HepG2 (cell line): Measurements from ENCODE around the gene NIP7. TPM values are rescaled to one million over a fixed set of nuclear protein-coding genes. Genes with fewer than 3 reads are reported as not detected.

Experiments used
- FOXP1 ChIP-seq, 2 experiments: fragments of 450-650 bp in 1 of 2; IDR thresholded peaks; 2 replicates each; pipeline ENCODE4 v1.6.1; 2017 to 2018; ENCODE audit warnings: antibody characterized with exemption in 1 of 2
- GLMP ChIP-seq: sonication (generic); formaldehyde crosslinking; IDR thresholded peaks from 2 replicates; pipeline ENCODE4 v1.9.0; 2021; ENCODE audit warnings: missing genetic modification reagents, mild to moderate bottlenecking, borderline replicate concordance
- MAF1 ChIP-seq: sonication (generic); formaldehyde crosslinking; IDR thresholded peaks from 2 replicates; pipeline ENCODE4 v1.5.0; 2020; ENCODE audit warnings: missing genetic modification reagents, borderline replicate concordance
- MED13 ChIP-seq: sonication (generic); formaldehyde crosslinking; IDR thresholded peaks from 2 replicates; pipeline ENCODE4 v1.5.0; 2020; ENCODE audit warnings: missing genetic modification reagents
- PITX1 ChIP-seq: sonication (generic); formaldehyde crosslinking; IDR thresholded peaks from 2 replicates; pipeline ENCODE4 v1.5.1; 2020; ENCODE audit warnings: mild to moderate bottlenecking, missing genetic modification reagents
- PRMT3 ChIP-seq: sonication (generic); formaldehyde crosslinking; IDR thresholded peaks from 2 replicates; pipeline ENCODE4 v1.8.1; 2022; ENCODE audit warnings: low read depth, mild to moderate bottlenecking, moderate library complexity, missing genetic modification reagents, borderline replicate concordance
- RFX1 ChIP-seq: fragments of 450-650 bp; IDR thresholded peaks from 2 replicates; pipeline ENCODE4 v1.6.1; 2017
- RXRA ChIP-seq: sonication (generic); formaldehyde crosslinking; IDR thresholded peaks from 2 replicates; pipeline ENCODE4 v1.5.1; 2020; ENCODE audit warnings: missing genetic modification reagents
- SALL2 ChIP-seq: sonication (generic); formaldehyde crosslinking; IDR thresholded peaks from 2 replicates; pipeline ENCODE4 v1.8.1; 2023; ENCODE audit warnings: mild to moderate bottlenecking, missing genetic modification reagents, inconsistent platforms
- SP4 ChIP-seq: sonication (generic); formaldehyde crosslinking; IDR thresholded peaks from 2 replicates; pipeline ENCODE4 v1.8.1; 2023; ENCODE audit warnings: mild to moderate bottlenecking, missing genetic modification reagents
- ZBTB26 ChIP-seq: IDR thresholded peaks from 2 replicates; pipeline ENCODE4 v1.6.1; 2016; ENCODE audit warnings: missing compliant biosample characterization, missing genetic modification reagents, borderline replicate concordance
- ZNF121 ChIP-seq: sonication (generic); formaldehyde crosslinking; IDR thresholded peaks from 2 replicates; pipeline ENCODE4 v1.5.0; 2020; ENCODE audit warnings: mild to moderate bottlenecking, missing genetic modification reagents
- ZNF484 ChIP-seq: sonication (generic); formaldehyde crosslinking; IDR thresholded peaks from 2 replicates; pipeline ENCODE4 v1.5.1; 2020; ENCODE audit warnings: mild to moderate bottlenecking, low read depth, missing genetic modification reagents, borderline replicate concordance
- ZNF577 ChIP-seq: sonication (generic); formaldehyde crosslinking; IDR thresholded peaks from 2 replicates; pipeline ENCODE4 v1.4.0; 2020; ENCODE audit warnings: mild to moderate bottlenecking, low read depth, missing genetic modification reagents, borderline replicate concordance
- ZNF605 ChIP-seq: sonication (generic); formaldehyde crosslinking; IDR thresholded peaks from 2 replicates; pipeline ENCODE4 v1.8.0; 2022; ENCODE audit warnings: mild to moderate bottlenecking, missing genetic modification reagents
- ZNF687 ChIP-seq: sonication (generic); formaldehyde crosslinking; IDR thresholded peaks from 2 replicates; pipeline ENCODE4 v1.5.1; 2020; ENCODE audit warnings: mild to moderate bottlenecking, missing genetic modification reagents, moderate library complexity
- ZNF724P ChIP-seq: sonication (generic); formaldehyde crosslinking; IDR thresholded peaks from 2 replicates; pipeline ENCODE4 v1.8.0; 2022; ENCODE audit warnings: missing genetic modification reagents, borderline replicate concordance
- polyA plus RNA-seq, 8 experiments: library from polyadenylated mRNA; depleted of rRNA in 3 of 8; stranded (reverse) in 7 of 8; unstranded in 1 of 8; fragments of >200 nt; fragmentation: Illumina TruSeq in 4 of 8; extraction: Trizol in 4 of 8; gene quantifications; 2 replicates each; pipeline versions ENCODE4 v1.2.1 to v1.2.3, GENCODE V29; 2011 to 2016; ENCODE audit warnings: low read depth in 4 of 8, missing spikeins in 1 of 8, mixed read lengths in 1 of 8; ENCODE audit not compliant: insufficient read depth in 1 of 8
- total RNA-seq, 5 experiments: library from RNA; depleted of rRNA; stranded (reverse); fragments of >200 nt; fragmentation: Illumina TruSeq; extraction: Trizol; gene quantifications; 2 replicates each; pipeline ENCODE4 v1.2.3, GENCODE V29; 2016; ENCODE audit warnings: low read depth in 1 of 5
- TF ChIP-seq, protein P1 (sequence below): sonication (generic); formaldehyde crosslinking; conservative IDR thresholded peaks from 2 replicates; pipeline ENCODE4 v1.4.0; 2020; ENCODE audit warnings: missing genetic modification reagents
- TF ChIP-seq, protein P2 (sequence below): sonication (generic); formaldehyde crosslinking; IDR thresholded peaks from 2 replicates; pipeline ENCODE4 v1.5.0; 2020; ENCODE audit warnings: missing genetic modification reagents

The NIP7 gene
- total and polyA plus RNA-seq, 2 of the 13 experiments (the other 11 are each of a cell fraction or from before 2014, with no cell fraction given), result 15.3 to 114 TPM

DNA sequence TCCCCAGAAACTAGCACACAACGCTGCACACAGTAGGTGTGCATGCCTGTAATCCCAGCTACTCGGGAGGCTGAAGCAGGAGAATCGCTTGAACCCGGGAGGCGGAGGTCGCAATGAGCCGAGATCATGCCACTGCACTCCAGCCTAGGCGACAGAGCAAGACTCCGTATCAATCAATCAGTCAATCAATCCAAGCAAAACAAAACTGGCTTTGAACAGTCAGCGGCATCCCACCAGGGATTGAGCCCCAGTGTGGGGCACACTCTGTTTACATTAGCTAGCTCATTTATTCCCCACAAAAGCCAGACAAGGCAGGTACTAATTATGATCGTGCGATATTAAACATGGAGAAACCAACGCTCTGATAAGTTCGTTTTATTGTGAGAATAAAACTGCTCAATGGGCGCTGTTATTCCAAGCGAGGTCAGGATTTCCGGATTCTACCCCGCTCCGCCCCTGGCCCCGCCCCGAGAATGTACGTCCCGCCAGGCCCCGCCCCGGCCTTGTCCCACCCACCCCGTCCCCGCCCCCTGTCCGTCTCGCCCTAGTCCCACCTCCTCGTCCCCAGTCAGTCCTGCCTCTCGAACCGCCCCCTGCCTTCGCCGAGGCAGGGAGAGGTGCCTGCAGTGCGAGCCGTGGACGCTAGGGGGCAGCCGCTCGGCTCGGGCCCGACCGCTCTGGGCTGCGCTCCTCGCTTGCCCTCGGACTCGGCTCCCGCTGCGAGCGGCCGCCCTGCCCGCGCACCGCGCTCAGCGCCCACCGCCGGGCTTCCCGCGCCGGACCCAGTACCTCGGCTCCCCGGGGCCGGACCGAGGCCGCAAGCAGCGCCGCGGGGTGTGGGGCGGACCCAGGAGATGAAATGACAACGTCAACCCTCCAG, 28.7 kb upstream of the NIP7 start, which contains the start of gene VPS4A (continued):
- no peak for TF ChIP-seq FOXP1 (IDR thresholded peaks at IDR 0.05)
- TF ChIP-seq FOXP1 (CRISPR knock-in tag; IDR thresholded peaks at IDR 0.05), result no peak
- TF ChIP-seq RFX1, result no peak
- TF ChIP-seq, protein P1, sequence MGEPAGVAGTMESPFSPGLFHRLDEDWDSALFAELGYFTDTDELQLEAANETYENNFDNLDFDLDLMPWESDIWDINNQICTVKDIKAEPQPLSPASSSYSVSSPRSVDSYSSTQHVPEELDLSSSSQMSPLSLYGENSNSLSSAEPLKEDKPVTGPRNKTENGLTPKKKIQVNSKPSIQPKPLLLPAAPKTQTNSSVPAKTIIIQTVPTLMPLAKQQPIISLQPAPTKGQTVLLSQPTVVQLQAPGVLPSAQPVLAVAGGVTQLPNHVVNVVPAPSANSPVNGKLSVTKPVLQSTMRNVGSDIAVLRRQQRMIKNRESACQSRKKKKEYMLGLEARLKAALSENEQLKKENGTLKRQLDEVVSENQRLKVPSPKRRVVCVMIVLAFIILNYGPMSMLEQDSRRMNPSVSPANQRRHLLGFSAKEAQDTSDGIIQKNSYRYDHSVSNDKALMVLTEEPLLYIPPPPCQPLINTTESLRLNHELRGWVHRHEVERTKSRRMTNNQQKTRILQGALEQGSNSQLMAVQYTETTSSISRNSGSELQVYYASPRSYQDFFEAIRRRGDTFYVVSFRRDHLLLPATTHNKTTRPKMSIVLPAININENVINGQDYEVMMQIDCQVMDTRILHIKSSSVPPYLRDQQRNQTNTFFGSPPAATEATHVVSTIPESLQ (CRISPR knock-in tag), result no peak
- TF ChIP-seq MED13, result no peak; the same call in 1 of the 2 replicates
- TF ChIP-seq ZBTB26 (CRISPR knock-in tag), result no peak; the same call in 1 of the 2 replicates
- TF ChIP-seq SALL2 (CRISPR knock-in tag), result peak; percentile 84
- TF ChIP-seq ZNF577 (CRISPR knock-in tag), result no peak
- TF ChIP-seq MAF1 (CRISPR knock-in tag), result no peak
- TF ChIP-seq ZNF605 (CRISPR knock-in tag), result no peak
- TF ChIP-seq ZNF121 (CRISPR knock-in tag), result no peak
- TF ChIP-seq ZNF724P (CRISPR knock-in tag), result peak; percentile 46; the same call in 1 of the 2 replicates
- 0 out of 2 replicates have a peak, but pooled peaks have one; percentile 23 for TF ChIP-seq PITX1 (CRISPR knock-in tag)
- TF ChIP-seq SP4 (CRISPR knock-in tag), result peak; percentile 72
- TF ChIP-seq ZNF687 (CRISPR knock-in tag), result peak; percentile 72; the same call in 1 of the 2 replicates
- peak; percentile 62; the same call in 1 of the 2 replicates for TF ChIP-seq PRMT3 (CRISPR knock-in tag)
- TF ChIP-seq ZNF484 (CRISPR knock-in tag), result no peak
- TF ChIP-seq, protein P2, sequence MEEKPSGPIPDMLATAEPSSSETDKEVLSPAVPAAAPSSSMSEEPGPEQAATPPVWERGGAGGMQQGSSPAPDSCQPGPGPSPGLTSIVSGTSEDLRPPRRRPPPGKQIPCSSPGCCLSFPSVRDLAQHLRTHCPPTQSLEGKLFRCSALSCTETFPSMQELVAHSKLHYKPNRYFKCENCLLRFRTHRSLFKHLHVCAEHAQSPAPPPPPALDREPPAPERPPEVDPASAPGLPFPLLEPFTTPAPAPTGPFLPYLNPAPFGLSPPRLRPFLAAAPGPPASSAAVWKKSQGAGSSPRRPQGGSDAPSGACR (CRISPR knock-in tag), result no peak
- no peak for TF ChIP-seq RXRA (CRISPR knock-in tag)
- TF ChIP-seq GLMP (CRISPR knock-in tag), result 0 out of 2 replicates have a peak, but pooled peaks have one; percentile 40
